HepG2 (cell line): Measurements from ENCODE around the gene TMEM178A. TPM values are rescaled to one million over a fixed set of nuclear protein-coding genes. Genes with fewer than 3 reads are reported as not detected.

Experiments
- ATAC-seq: fragments of 200-7000 bp; cut with Tn5 transposase; 3 replicates; pipeline ENCODE4 v1.9.1; 2020; ENCODE audit warnings: mild to moderate bottlenecking, moderate library complexity
- BruUV-seq: library from RNA; stranded (reverse); fragments of 400-500 nt; replicated peaks from 2 replicates; lab custom pipeline; 2021; lab: Mats Ljungman, UMichigan
- CTCF ChIA-PET: fragments of 300-600 bp; formaldehyde crosslinking; extraction: SDS; loops from one replicate; lab custom pipeline; 2021; ENCODE audit warnings: low total read pairs, inconsistent platforms, low intra/inter-chr PET ratio; lab: Yijun Ruan, JAX
- POLR2A ChIA-PET: fragments of 350-600 bp; sonication (Branson Sonifier 250); formaldehyde crosslinking; loops from one replicate; lab custom pipeline; 2020; ENCODE audit warnings: antibody characterized with exemption, inconsistent platforms; lab: Yijun Ruan, JAX
- DNase-seq: peaks from one replicate; pipeline ENCODE4 v3.0.0-alpha.2; 2015; ENCODE audit warnings: low spot score
- FAIRE-seq: peaks from 3 replicates; lab custom pipeline; 2011; peaks lifted over from hg19 to GRCh38; lab: Jason Lieb, UNC
- H2AFZ ChIP-seq: one replicate; pipeline ENCODE4 v1.6.1; 2011; ENCODE audit warnings: low read length, inconsistent platforms
- H3K27ac ChIP-seq: fragments of 300-600 bp; 3 replicates; pipeline ENCODE4 v1.8.0; 2011; ENCODE audit warnings: mixed run types, mild to moderate bottlenecking, mixed read lengths, low read length, inconsistent platforms; ENCODE audit not compliant: insufficient read depth; ENCODE audit errors: extremely low read length
- H3K27me3 ChIP-seq, 2 experiments: fragments of 200-600 bp in 1 of 2; 2 replicates in 1 of 2; 3 replicates in 1 of 2; pipeline versions ENCODE4 v1.6.0 to v1.8.0; 2011; ENCODE audit warnings: low read length in 2 of 2, mild to moderate bottlenecking in 2 of 2, moderate library complexity in 2 of 2, inconsistent platforms in 1 of 2; ENCODE audit not compliant: insufficient read depth in 2 of 2, control insufficient read depth in 1 of 2
- H3K36me3 ChIP-seq, 2 experiments: fragments of 200-600 bp in 1 of 2; replicated peaks in 1 of 2; 2 replicates in 1 of 2; 3 replicates in 1 of 2; pipeline versions ENCODE4 v1.5.1 to v1.8.0; 2011; ENCODE audit warnings: low read length in 2 of 2, inconsistent platforms in 1 of 2; ENCODE audit not compliant: insufficient read depth in 2 of 2, control insufficient read depth in 1 of 2
- H3K4me1 ChIP-seq: 2 replicates; pipeline ENCODE4 v1.5.1; 2012; ENCODE audit warnings: low read length, inconsistent platforms; ENCODE audit not compliant: insufficient read depth
- H3K4me2 ChIP-seq: 2 replicates; pipeline ENCODE4 v1.6.0; 2011; ENCODE audit warnings: low read depth, low read length, inconsistent platforms
- H3K4me3 ChIP-seq, 3 experiments: fragments of 200-600 bp in 1 of 3; sonication (generic), shearing (Covaris generic) in 1 of 3; replicated peaks in 1 of 3; 2 replicates each; pipeline ENCODE4 v1.5.1; 2011 to 2016; ENCODE audit warnings: low read length in 3 of 3, inconsistent platforms in 2 of 3, low read depth in 2 of 3, mild to moderate bottlenecking in 2 of 3, control low read depth in 1 of 3, mixed read lengths in 1 of 3; ENCODE audit not compliant: insufficient read depth in 1 of 3
- H3K79me2 ChIP-seq: one replicate; pipeline ENCODE4 v1.6.1; 2011; ENCODE audit warnings: low read length, inconsistent platforms; ENCODE audit not compliant: insufficient read depth
- H3K9ac ChIP-seq: 2 replicates; pipeline ENCODE4 v1.6.0; 2011; ENCODE audit warnings: mild to moderate bottlenecking, low read depth, low read length, inconsistent platforms; ENCODE audit not compliant: insufficient read depth
- H3K9me3 ChIP-seq: 2 replicates; pipeline ENCODE4 v1.5.1; 2012; ENCODE audit warnings: mild to moderate bottlenecking, low read length
- H4K20me1 ChIP-seq: 2 replicates; pipeline ENCODE4 v1.6.0; 2011; ENCODE audit warnings: inconsistent platforms, mild to moderate bottlenecking, low read length, moderate library complexity; ENCODE audit not compliant: insufficient read depth
- BCL6 ChIP-seq: IDR thresholded peaks from 2 replicates; pipeline ENCODE4 v1.6.1; 2016; ENCODE audit warnings: missing genetic modification reagents, missing compliant biosample characterization
- CC2D1A ChIP-seq: sonication (generic); formaldehyde crosslinking; IDR thresholded peaks from 2 replicates; pipeline ENCODE4 v1.8.1; 2023; ENCODE audit warnings: mild to moderate bottlenecking, missing genetic modification reagents
- E2F2 ChIP-seq: sonication (generic); formaldehyde crosslinking; IDR thresholded peaks from 2 replicates; pipeline ENCODE4 v1.4.0; 2020; ENCODE audit warnings: missing genetic modification reagents, borderline replicate concordance
- EZH2 ChIP-seq: conservative IDR thresholded peaks from 2 replicates; pipeline ENCODE4 v1.6.1; 2012; ENCODE audit warnings: mild to moderate bottlenecking, low read depth, low read length, moderate library complexity
- HNF1B ChIP-seq: sonication (generic); formaldehyde crosslinking; IDR thresholded peaks from 2 replicates; pipeline ENCODE4 v1.5.1; 2020; ENCODE audit warnings: mild to moderate bottlenecking, moderate library complexity, missing genetic modification reagents
- KMT2A ChIP-seq: sonication (generic); formaldehyde crosslinking; IDR thresholded peaks from 2 replicates; pipeline ENCODE4 v1.4.0; 2020; ENCODE audit warnings: missing genetic modification reagents
- PHB2 ChIP-seq: fragments of 450-650 bp; IDR thresholded peaks from 2 replicates; pipeline ENCODE4 v1.6.1; 2018; ENCODE audit not compliant: partially characterized antibody
- RXRB ChIP-seq: IDR thresholded peaks from 2 replicates; pipeline ENCODE4 v1.6.1; 2016; ENCODE audit warnings: borderline replicate concordance, missing genetic modification reagents, missing compliant biosample characterization
- THRA ChIP-seq: sonication (generic); formaldehyde crosslinking; IDR thresholded peaks from 2 replicates; pipeline ENCODE4 v1.4.0; 2020; ENCODE audit warnings: missing genetic modification reagents, borderline replicate concordance
- TRAFD1 ChIP-seq: sonication (generic); formaldehyde crosslinking; IDR thresholded peaks from 2 replicates; pipeline ENCODE4 v1.5.1; 2020; ENCODE audit warnings: missing genetic modification reagents, mild to moderate bottlenecking, borderline replicate concordance
- ZBTB49 ChIP-seq: sonication (generic); formaldehyde crosslinking; IDR thresholded peaks from 2 replicates; pipeline ENCODE4 v1.4.0; 2020; ENCODE audit warnings: missing genetic modification reagents, borderline replicate concordance
- ZFP36 ChIP-seq: fragments of 150-350 bp; IDR thresholded peaks from 2 replicates; pipeline ENCODE4 v1.6.1; 2018; ENCODE audit warnings: borderline replicate concordance, low read length, low read depth; ENCODE audit not compliant: partially characterized antibody
- ZNF121 ChIP-seq: sonication (generic); formaldehyde crosslinking; IDR thresholded peaks from 2 replicates; pipeline ENCODE4 v1.5.0; 2020; ENCODE audit warnings: mild to moderate bottlenecking, missing genetic modification reagents
- ZNF33B ChIP-seq: sonication (generic); formaldehyde crosslinking; IDR thresholded peaks from 2 replicates; pipeline ENCODE4 v1.5.1; 2020; ENCODE audit warnings: mild to moderate bottlenecking, missing genetic modification reagents
- ZNF441 ChIP-seq: sonication (generic); formaldehyde crosslinking; IDR thresholded peaks from 2 replicates; pipeline ENCODE4 v1.7.0; 2021; ENCODE audit warnings: missing genetic modification reagents, borderline replicate concordance
- WGBS: methylation state at CpG from one replicate; pipeline ENCODE4 v1.1.6; 2017; ENCODE audit warnings: low lambda C conversion rate; 5-methylcytosine and 5-hydroxymethylcytosine counted together
- in situ Hi-C: cut with HindIII; loops from 2 replicates; pipeline ENCODE4 v1.10.0; 2017; ENCODE audit warnings: low pct_unique_long_range_greater_than_20kb; ENCODE audit not compliant: extremely low pct_ligation_motif_present
- intact Hi-C: fragments of 100-400 bp; cut with micrococcal nuclease; formaldehyde crosslinking; loops from one replicate; pipeline ENCODE4 v1.10.0; 2022; ENCODE audit not compliant: unreplicated experiment
- polyA plus RNA-seq, 8 experiments: library from polyadenylated mRNA; depleted of rRNA in 3 of 8; stranded (reverse) in 7 of 8; unstranded in 1 of 8; fragments of >200 nt; fragmentation: Illumina TruSeq in 4 of 8; extraction: Trizol in 4 of 8; gene quantifications; 2 replicates each; pipeline versions ENCODE4 v1.2.1 to v1.2.3, GENCODE V29; 2011 to 2016; ENCODE audit warnings: low read depth in 4 of 8, missing spikeins in 1 of 8, mixed read lengths in 1 of 8; ENCODE audit not compliant: insufficient read depth in 1 of 8
- total RNA-seq, 5 experiments: library from RNA; depleted of rRNA; stranded (reverse); fragments of >200 nt; fragmentation: Illumina TruSeq; extraction: Trizol; gene quantifications; 2 replicates each; pipeline ENCODE4 v1.2.3, GENCODE V29; 2016; ENCODE audit warnings: low read depth in 1 of 5

The TMEM178A gene
- total and polyA plus RNA-seq, 2 of the 13 experiments (the other 11 are each of a cell fraction or from before 2014, with no cell fraction given), result 0.38 to 3.3 TPM

GRCh38 chr2:39664888-39665591, 677 bp upstream of the TMEM178A start:
- ATAC-seq (peak; percentile 34), FAIRE-seq (no peak), DNase-seq (no peak)
- intact Hi-C loops, result no loop called here
- Histone ChIP-seq H3K4me2 (peak overlapping the region; percentile 68), H3K4me1 (peaks cover 18% of the 10 kb centered on the region), H2AFZ (no peak overlapping the region), H3K9me3 (no peaks in the 10 kb centered on the region), H3K4me3 (peak overlapping the region; percentile 16 to 53 (median 50); a peak in 4 of 6 replicates), H3K27me3 (peaks cover 8 to 63% of the 10 kb centered on the region in 2 experiments; a peak in 4 of 5 replicates), H3K27ac (no peak overlapping the region), H3K36me3 (no peaks in the 10 kb centered on the region), H4K20me1 (no peaks in the 10 kb centered on the region), H3K79me2 (no peaks in the 10 kb centered on the region), H3K9ac (no peak overlapping the region)
- in situ Hi-C loops, result no loop called here
- POLR2A ChIA-PET, result no interaction called here
- CTCF ChIA-PET, result no interaction called here
- no TSS peak for BruUV-seq
- WGBS, result 17% methylated on average over 26 of the region's 26 CpGs
- no peak for TF ChIP-seq TRAFD1 (CRISPR knock-in tag)
- TF ChIP-seq ZBTB49 (CRISPR knock-in tag), result no peak
- TF ChIP-seq ZNF441 (CRISPR knock-in tag), result no peak
- no peak for TF ChIP-seq E2F2 (CRISPR knock-in tag)
- TF ChIP-seq THRA, result no peak
- peak; percentile 31 for TF ChIP-seq ZFP36
- TF ChIP-seq KMT2A (CRISPR knock-in tag), result no peak
- TF ChIP-seq RXRB (CRISPR knock-in tag), result no peak
- TF ChIP-seq BCL6 (CRISPR knock-in tag), result no peak
- no peak for TF ChIP-seq CC2D1A
- TF ChIP-seq PHB2, result no peak
- TF ChIP-seq ZNF33B, result no peak
- TF ChIP-seq EZH2, result peak; percentile 80; the same call in 1 of the 2 replicates
- TF ChIP-seq HNF1B (CRISPR knock-in tag), result no peak
- no peak for TF ChIP-seq ZNF121
